HepG2 (cell line): ENCODE results near the gene LDLRAD4. TPM values are rescaled to one million over a fixed set of nuclear protein-coding genes. Genes with fewer than 3 reads are reported as not detected.
A peak's percentile ranks its signal among the peaks of the same experiment; 100 is the strongest.

Source experiments
- ATAC-seq: fragments of 200-7000 bp; cut with Tn5 transposase; 3 replicates; pipeline ENCODE4 v1.9.1; 2020; ENCODE audit warnings: mild to moderate bottlenecking, moderate library complexity
- BruUV-seq: library from RNA; stranded (reverse); fragments of 400-500 nt; replicated peaks from 2 replicates; lab custom pipeline; 2021; lab: Mats Ljungman, UMichigan
- CTCF ChIA-PET: fragments of 300-600 bp; formaldehyde crosslinking; extraction: SDS; loops from one replicate; lab custom pipeline; 2021; ENCODE audit warnings: low total read pairs, inconsistent platforms, low intra/inter-chr PET ratio; lab: Yijun Ruan, JAX
- POLR2A ChIA-PET: fragments of 350-600 bp; sonication (Branson Sonifier 250); formaldehyde crosslinking; loops from one replicate; lab custom pipeline; 2020; ENCODE audit warnings: antibody characterized with exemption, inconsistent platforms; lab: Yijun Ruan, JAX
- DNase-seq: peaks from one replicate; pipeline ENCODE4 v3.0.0-alpha.2; 2015; ENCODE audit warnings: low spot score
- FAIRE-seq: peaks from 3 replicates; lab custom pipeline; 2011; peaks lifted over from hg19 to GRCh38; lab: Jason Lieb, UNC
- H2AFZ ChIP-seq: one replicate; pipeline ENCODE4 v1.6.1; 2011; ENCODE audit warnings: low read length, inconsistent platforms
- H3K27ac ChIP-seq: fragments of 300-600 bp; 3 replicates; pipeline ENCODE4 v1.8.0; 2011; ENCODE audit warnings: mixed run types, mild to moderate bottlenecking, mixed read lengths, low read length, inconsistent platforms; ENCODE audit not compliant: insufficient read depth; ENCODE audit errors: extremely low read length
- H3K27me3 ChIP-seq, 2 experiments: fragments of 200-600 bp in 1 of 2; 2 replicates in 1 of 2; 3 replicates in 1 of 2; pipeline versions ENCODE4 v1.6.0 to v1.8.0; 2011; ENCODE audit warnings: low read length in 2 of 2, mild to moderate bottlenecking in 2 of 2, moderate library complexity in 2 of 2, inconsistent platforms in 1 of 2; ENCODE audit not compliant: insufficient read depth in 2 of 2, control insufficient read depth in 1 of 2
- H3K36me3 ChIP-seq, 2 experiments: fragments of 200-600 bp in 1 of 2; replicated peaks in 1 of 2; 2 replicates in 1 of 2; 3 replicates in 1 of 2; pipeline versions ENCODE4 v1.5.1 to v1.8.0; 2011; ENCODE audit warnings: low read length in 2 of 2, inconsistent platforms in 1 of 2; ENCODE audit not compliant: insufficient read depth in 2 of 2, control insufficient read depth in 1 of 2
- H3K4me1 ChIP-seq: 2 replicates; pipeline ENCODE4 v1.5.1; 2012; ENCODE audit warnings: low read length, inconsistent platforms; ENCODE audit not compliant: insufficient read depth
- H3K4me2 ChIP-seq: 2 replicates; pipeline ENCODE4 v1.6.0; 2011; ENCODE audit warnings: low read depth, low read length, inconsistent platforms
- H3K4me3 ChIP-seq, 3 experiments: fragments of 200-600 bp in 1 of 3; sonication (generic), shearing (Covaris generic) in 1 of 3; replicated peaks in 1 of 3; 2 replicates each; pipeline ENCODE4 v1.5.1; 2011 to 2016; ENCODE audit warnings: low read length in 3 of 3, inconsistent platforms in 2 of 3, low read depth in 2 of 3, mild to moderate bottlenecking in 2 of 3, control low read depth in 1 of 3, mixed read lengths in 1 of 3; ENCODE audit not compliant: insufficient read depth in 1 of 3
- H3K79me2 ChIP-seq: one replicate; pipeline ENCODE4 v1.6.1; 2011; ENCODE audit warnings: low read length, inconsistent platforms; ENCODE audit not compliant: insufficient read depth
- H3K9ac ChIP-seq: 2 replicates; pipeline ENCODE4 v1.6.0; 2011; ENCODE audit warnings: mild to moderate bottlenecking, low read depth, low read length, inconsistent platforms; ENCODE audit not compliant: insufficient read depth
- H3K9me3 ChIP-seq: 2 replicates; pipeline ENCODE4 v1.5.1; 2012; ENCODE audit warnings: mild to moderate bottlenecking, low read length
- H4K20me1 ChIP-seq: 2 replicates; pipeline ENCODE4 v1.6.0; 2011; ENCODE audit warnings: inconsistent platforms, mild to moderate bottlenecking, low read length, moderate library complexity; ENCODE audit not compliant: insufficient read depth
- ATM ChIP-seq: fragments of 450-650 bp; IDR thresholded peaks from 2 replicates; pipeline ENCODE4 v1.7.1; 2017; ENCODE audit warnings: mild to moderate bottlenecking, borderline replicate concordance
- CCDC6 ChIP-seq: sonication (generic); formaldehyde crosslinking; IDR thresholded peaks from 2 replicates; pipeline ENCODE4 v1.8.1; 2022; ENCODE audit warnings: mild to moderate bottlenecking, missing genetic modification reagents, moderate library complexity
- DR1 ChIP-seq: sonication (generic); formaldehyde crosslinking; IDR thresholded peaks from 2 replicates; pipeline ENCODE4 v1.8.0; 2021; ENCODE audit warnings: mild to moderate bottlenecking, missing genetic modification reagents, inconsistent platforms
- ETV6 ChIP-seq: sonication (generic); formaldehyde crosslinking; conservative IDR thresholded peaks from 2 replicates; pipeline ENCODE4 v1.4.0; 2020; ENCODE audit warnings: missing genetic modification reagents
- JDP2 ChIP-seq: sonication (generic); formaldehyde crosslinking; IDR thresholded peaks from 2 replicates; pipeline ENCODE4 v1.8.1; 2022; ENCODE audit warnings: missing genetic modification reagents, borderline replicate concordance
- PRDM15 ChIP-seq: sonication (generic); formaldehyde crosslinking; IDR thresholded peaks from 2 replicates; pipeline ENCODE4 v1.4.0; 2020; ENCODE audit warnings: missing genetic modification reagents
- ZBTB38 ChIP-seq: sonication (generic); formaldehyde crosslinking; IDR thresholded peaks from 2 replicates; pipeline ENCODE4 v1.5.1; 2020; ENCODE audit warnings: mild to moderate bottlenecking, missing genetic modification reagents
- ZKSCAN5 ChIP-seq: sonication (generic); formaldehyde crosslinking; IDR thresholded peaks from 2 replicates; pipeline ENCODE4 v1.5.1; 2020; ENCODE audit warnings: mild to moderate bottlenecking, missing genetic modification reagents
- ZNF326 ChIP-seq: sonication (generic); formaldehyde crosslinking; IDR thresholded peaks from 2 replicates; pipeline ENCODE4 v1.4.0; 2020; ENCODE audit warnings: missing genetic modification reagents, borderline replicate concordance
- ZNF724P ChIP-seq: sonication (generic); formaldehyde crosslinking; IDR thresholded peaks from 2 replicates; pipeline ENCODE4 v1.8.0; 2022; ENCODE audit warnings: missing genetic modification reagents, borderline replicate concordance
- WGBS: methylation state at CpG from one replicate; pipeline ENCODE4 v1.1.6; 2017; ENCODE audit warnings: low lambda C conversion rate; 5-methylcytosine and 5-hydroxymethylcytosine counted together
- in situ Hi-C: cut with HindIII; loops from 2 replicates; pipeline ENCODE4 v1.10.0; 2017; ENCODE audit warnings: low pct_unique_long_range_greater_than_20kb; ENCODE audit not compliant: extremely low pct_ligation_motif_present
- intact Hi-C: fragments of 100-400 bp; cut with micrococcal nuclease; formaldehyde crosslinking; loops from one replicate; pipeline ENCODE4 v1.10.0; 2022; ENCODE audit not compliant: unreplicated experiment
- polyA plus RNA-seq, 8 experiments: library from polyadenylated mRNA; depleted of rRNA in 3 of 8; stranded (reverse) in 7 of 8; unstranded in 1 of 8; fragments of >200 nt; fragmentation: Illumina TruSeq in 4 of 8; extraction: Trizol in 4 of 8; gene quantifications; 2 replicates each; pipeline versions ENCODE4 v1.2.1 to v1.2.3, GENCODE V29; 2011 to 2016; ENCODE audit warnings: low read depth in 4 of 8, missing spikeins in 1 of 8, mixed read lengths in 1 of 8; ENCODE audit not compliant: insufficient read depth in 1 of 8
- total RNA-seq, 5 experiments: library from RNA; depleted of rRNA; stranded (reverse); fragments of >200 nt; fragmentation: Illumina TruSeq; extraction: Trizol; gene quantifications; 2 replicates each; pipeline ENCODE4 v1.2.3, GENCODE V29; 2016; ENCODE audit warnings: low read depth in 1 of 5

LDLRAD4 gene
- total and polyA plus RNA-seq, 2 of the 13 experiments (the other 11 are each of a cell fraction or from before 2014, with no cell fraction given), result 13.6 to 20.9 TPM

GRCh38 chr18:13446610-13447461, 228.3 kb downstream of the LDLRAD4 start (continued):
- TF ChIP-seq ZKSCAN5 (CRISPR knock-in tag) (0 out of 2 replicates have a peak, but pooled peaks have one; percentile 49), PRDM15 (CRISPR knock-in tag) (no peak)

- intact Hi-C loops (loop anchor here (10.0 kb wide), 1 partner anchor 233 kb away; the partner anchor contains the start of gene LDLRAD4), in situ Hi-C loops (no loop called here)
- no peak for ATAC-seq
Measured at GRCh38 chr18:13447621-13448334, 229.2 kb downstream of the LDLRAD4 start.

More at GRCh38 chr18:13447621-13448334, 229.2 kb downstream of the LDLRAD4 start:
- H3K36me3 ChIP-seq, result no peaks in the 10 kb centered on the region
- H4K20me1 ChIP-seq, result no peaks in the 10 kb centered on the region
- H2AFZ ChIP-seq, result no peak overlapping the region
- H3K4me2 ChIP-seq, result no peak overlapping the region
- DNase-seq (no peak), FAIRE-seq (no peak)
- ChIA-PET CTCF (no interaction called here), POLR2A (no interaction called here)
- no peaks in the 10 kb centered on the region for H3K9me3 ChIP-seq
- H3K9ac ChIP-seq, result no peak overlapping the region
- TF ChIP-seq DR1 (CRISPR knock-in tag), result no peak
- TF ChIP-seq CCDC6 (CRISPR knock-in tag), result no peak
- no peak for TF ChIP-seq JDP2
- no peak for TF ChIP-seq ZNF724P
- TF ChIP-seq ATM, result no peak
- TF ChIP-seq ZNF326 (CRISPR knock-in tag), result no peak
- no peak for TF ChIP-seq ETV6 (CRISPR knock-in tag)
- TF ChIP-seq ZBTB38 (CRISPR knock-in tag), result 0 out of 2 replicates have a peak, but pooled peaks have one; percentile 23
- BruUV-seq, result no TSS peak
- H3K79me2 ChIP-seq, result no peaks in the 10 kb centered on the region
- H3K4me1 ChIP-seq, result peaks cover 48% of the 10 kb centered on the region
- 84% methylated on average over 22 of the region's 22 CpGs for WGBS
- no peak overlapping the region for H3K27ac ChIP-seq
- H3K27me3 ChIP-seq, result no peaks in the 10 kb centered on the region
- no peak overlapping the region for H3K4me3 ChIP-seq
